Measurements from ENCODE around the gene MMP13. TPM values are rescaled to one million over a fixed set of nuclear protein-coding genes. Genes with fewer than 3 reads are reported as not detected.
"Not testable (repeated sequence)": the region's sequence is repeated elsewhere in the genome, so short reads cannot be mapped to it uniquely, and the experiment has no call there.

MMP13 gene
- 0.12 TPM in 1 of 2 replicates, not detected in the other for total RNA-seq (2014; rRNA removed; shearing (Covaris generic))

- peak; percentile 13 for DNase-seq (ENCODE audit: low read depth)
Observed at GRCh38 chr11:102955624-102956023, at the start of gene MMP13. Gene MMP13 (minus strand): TSS chr11:102955732. CDS start chr11:102955705, 27 bp downstream.

DNA sequence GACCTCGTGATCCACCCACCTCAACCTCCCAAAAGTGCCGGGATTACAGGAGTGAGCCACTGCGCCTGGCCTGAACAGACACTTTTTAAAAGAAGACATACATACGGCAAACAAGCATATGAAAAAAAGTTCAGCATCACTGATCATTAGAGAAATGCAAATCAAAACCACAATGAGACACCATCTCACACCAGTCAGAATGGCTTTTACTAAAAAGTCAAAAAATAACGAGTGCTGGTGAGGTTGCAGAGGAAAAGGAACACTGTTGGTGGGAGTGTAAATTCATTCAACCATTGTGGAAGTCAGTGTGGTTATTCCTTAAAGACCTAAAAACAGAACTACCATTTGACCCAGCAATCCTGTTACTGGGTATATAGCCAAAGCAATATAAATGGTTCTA, 48.7 kb upstream of the MMP13 start:
- DNase-seq (ENCODE audit: low read depth) = not testable (repeated sequence)

DNA sequence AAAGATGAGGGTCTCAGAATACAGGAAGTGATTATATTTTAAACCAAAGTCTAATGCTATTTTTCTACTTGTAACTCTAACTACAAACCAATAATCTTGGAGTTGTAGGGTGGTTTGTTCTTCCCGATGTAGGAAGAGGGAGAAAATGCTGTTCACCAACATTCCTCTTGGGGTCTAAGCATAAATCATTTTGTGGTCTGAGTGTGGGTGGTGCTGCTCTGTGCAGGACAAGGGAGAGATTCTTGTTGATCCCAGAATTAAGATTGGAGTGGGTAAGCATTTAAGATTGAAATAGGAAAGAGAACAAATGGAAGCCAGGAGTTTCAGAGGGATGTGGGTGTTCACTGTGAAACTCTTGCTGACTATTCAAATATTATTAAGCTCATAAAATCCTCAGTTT, 38.6 kb upstream of the MMP13 start:
- peak; percentile 54 for DNase-seq (ENCODE audit: low read depth)

DNA sequence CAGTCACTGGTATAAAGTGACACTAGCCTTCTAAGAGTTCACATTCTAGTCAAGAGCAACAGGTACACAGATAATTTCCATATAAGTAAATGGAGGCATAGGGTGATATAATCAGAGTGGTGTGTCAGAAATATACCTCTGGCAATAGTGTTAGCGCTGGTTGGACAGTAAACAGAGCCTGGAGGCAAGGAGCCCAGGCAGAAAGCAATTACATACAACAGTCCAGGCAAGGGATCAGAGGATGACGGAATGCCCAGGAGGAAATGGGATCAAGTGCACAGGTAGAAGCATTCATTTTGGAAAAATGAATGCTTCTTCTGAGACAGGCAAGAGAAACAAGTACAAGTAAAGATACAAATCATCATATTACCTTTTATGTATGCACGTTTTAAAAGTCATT, 36.2 kb upstream of the MMP13 start:
- no peak for DNase-seq (ENCODE audit: low read depth)

DNA sequence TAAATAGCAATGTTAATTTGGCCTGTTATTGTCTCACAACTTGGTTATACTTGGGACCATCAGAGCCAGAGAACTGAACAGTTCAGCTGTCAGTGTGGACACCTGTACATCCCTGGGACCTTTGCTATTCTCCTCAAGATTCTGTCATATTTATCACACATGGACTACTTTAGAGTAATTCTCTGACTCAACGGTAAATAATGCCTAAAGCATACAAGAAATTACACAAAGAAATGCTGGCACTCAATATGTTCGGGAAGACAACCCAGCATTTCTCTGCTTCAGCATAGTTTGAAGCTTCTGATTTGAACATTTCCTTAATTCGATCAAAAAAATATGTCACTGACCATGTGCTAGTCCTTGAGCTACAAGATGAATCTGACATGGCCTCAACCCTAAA, 34.6 kb upstream of the MMP13 start:
- no peak for DNase-seq (ENCODE audit: low read depth)

GRCh38 chr11:102989379-102990047, 34.0 kb upstream of the MMP13 start:
- peak; percentile 64 for DNase-seq (ENCODE audit: low read depth)

GRCh38 chr11:102986815-102987214, 31.3 kb upstream of the MMP13 start:
- DNase-seq (ENCODE audit: low read depth) = peak; percentile 75

DNA sequence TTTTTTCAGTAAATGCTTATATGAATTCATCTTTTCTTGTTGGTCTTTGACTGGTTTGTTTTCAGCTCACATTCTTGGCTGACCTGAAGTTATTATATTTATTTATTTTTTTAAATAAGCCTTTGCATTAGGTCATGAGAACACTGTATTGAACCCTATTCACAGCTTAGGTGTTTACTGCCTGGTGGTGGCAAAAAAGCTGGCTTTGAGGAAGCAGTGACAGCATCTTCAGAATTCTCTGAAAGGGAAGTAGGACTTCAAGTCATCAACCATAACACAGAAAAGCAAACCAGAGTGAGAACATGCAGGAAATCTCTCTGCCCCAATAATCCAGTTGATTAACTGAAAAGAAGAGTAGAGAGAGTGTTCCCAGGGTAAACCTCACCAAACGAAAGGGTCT, 30.3 kb upstream of the MMP13 start:
- no peak for DNase-seq (ENCODE audit: low read depth)

DNA sequence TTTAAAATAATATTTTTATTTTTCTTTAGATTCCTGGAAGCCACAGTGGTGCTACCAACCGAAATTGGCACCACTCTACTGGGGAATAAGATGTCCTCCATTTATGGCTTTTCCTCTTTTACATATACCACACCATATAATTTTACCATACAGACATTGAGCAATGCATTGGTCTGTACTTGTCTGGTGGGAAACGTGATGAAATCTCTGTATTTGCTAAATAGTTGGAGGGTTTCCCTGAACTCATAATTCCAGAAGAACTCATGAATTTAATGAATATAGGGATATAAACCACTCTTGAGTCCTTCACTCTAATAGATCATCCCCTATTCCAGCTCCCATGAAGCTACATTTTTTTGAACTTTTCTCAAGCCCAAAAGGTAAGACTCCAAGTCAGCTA, 28.0 kb upstream of the MMP13 start:
- no peak for DNase-seq (ENCODE audit: low read depth)

DNA sequence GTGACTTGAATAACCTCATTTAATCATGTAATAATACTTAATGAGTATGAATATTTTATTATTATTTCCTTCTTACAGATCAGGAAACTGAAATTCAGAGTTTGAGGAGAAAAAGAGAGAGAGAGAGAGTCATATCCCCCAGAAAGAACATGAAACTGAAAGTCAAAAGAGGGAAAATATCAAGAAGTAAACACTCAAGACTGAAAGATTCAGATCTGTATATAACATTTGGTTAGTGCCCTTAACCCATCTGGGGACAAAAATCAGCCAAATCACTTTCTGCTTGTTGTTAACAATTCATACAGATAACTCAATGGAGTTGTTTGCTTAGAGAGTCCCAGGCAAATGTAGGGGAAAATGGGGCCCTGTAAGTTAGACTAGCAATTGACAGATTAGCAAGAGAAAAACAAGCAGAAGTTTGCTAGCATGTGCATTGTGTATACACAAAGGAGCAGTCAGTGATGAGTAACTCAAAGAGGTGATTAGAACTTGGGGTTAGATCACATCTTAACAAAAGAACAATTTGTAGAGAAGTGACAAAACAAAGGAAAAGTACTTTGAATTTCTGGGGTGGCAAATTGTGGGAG, 25.9 kb upstream of the MMP13 start:
- DNase-seq (ENCODE audit: low read depth) = no peak

GRCh38 chr11:102974552-102975280, 19.2 kb upstream of the MMP13 start:
- peak; percentile 63 for DNase-seq (ENCODE audit: low read depth)

GRCh38 chr11:102973698-102974097, 18.2 kb upstream of the MMP13 start:
- DNase-seq (ENCODE audit: low read depth) = not testable (repeated sequence)

- no peak for DNase-seq (ENCODE audit: low read depth)
Observed at GRCh38 chr11:102972853-102973252, 17.3 kb upstream of the MMP13 start.

- DNase-seq (ENCODE audit: low read depth) = peak; percentile 13
Observed at GRCh38 chr11:102971766-102972165, 16.2 kb upstream of the MMP13 start.

DNA sequence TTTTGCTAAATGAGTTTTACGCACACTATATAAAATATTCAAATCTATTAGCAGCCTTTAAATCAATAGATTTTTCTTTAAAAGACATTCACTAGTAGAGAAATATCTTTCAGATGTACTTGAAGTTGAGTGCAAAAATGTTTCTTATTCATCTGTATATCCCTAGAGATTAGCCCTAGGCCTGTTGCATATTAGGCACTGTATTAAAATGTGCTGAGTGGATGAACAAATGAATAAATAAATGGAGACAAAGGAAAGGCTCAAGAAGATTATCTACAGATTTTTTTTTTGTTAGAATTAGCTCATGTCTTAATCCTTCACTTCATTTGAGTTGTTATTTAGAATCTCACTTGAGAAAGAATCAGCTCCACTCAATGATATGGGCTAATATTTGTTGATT, 12.0 kb upstream of the MMP13 start:
- DNase-seq (ENCODE audit: low read depth) = no peak

- no peak for DNase-seq (ENCODE audit: low read depth)
Observed at GRCh38 chr11:102966011-102966410, 10.5 kb upstream of the MMP13 start.

- DNase-seq (ENCODE audit: low read depth) = no peak
Observed at GRCh38 chr11:102964867-102965266, 9.3 kb upstream of the MMP13 start.

DNA sequence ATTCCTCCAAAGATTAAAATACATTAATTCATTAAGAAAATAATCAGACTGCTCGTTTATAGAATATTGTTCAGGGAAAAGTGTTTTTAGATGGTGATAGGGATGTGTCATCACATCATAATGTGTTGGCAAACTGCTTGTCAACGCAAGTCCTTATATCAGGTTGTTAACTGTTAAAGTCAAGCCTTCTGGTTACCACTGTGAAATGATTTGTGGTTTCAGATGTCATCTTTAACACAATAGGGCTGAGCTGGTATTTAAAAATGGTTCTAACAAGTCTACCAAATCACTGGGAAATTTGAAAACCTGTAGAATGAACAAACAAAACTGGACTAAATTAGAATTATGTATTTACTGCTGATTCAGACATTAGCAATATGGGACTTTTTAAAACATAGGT, 2.4 kb upstream of the MMP13 start:
- DNase-seq (ENCODE audit: low read depth) = peak; percentile 7

GRCh38 chr11:102950622-102951081, 4.9 kb downstream of the MMP13 start:
- no peak for DNase-seq (ENCODE audit: low read depth)

DNA sequence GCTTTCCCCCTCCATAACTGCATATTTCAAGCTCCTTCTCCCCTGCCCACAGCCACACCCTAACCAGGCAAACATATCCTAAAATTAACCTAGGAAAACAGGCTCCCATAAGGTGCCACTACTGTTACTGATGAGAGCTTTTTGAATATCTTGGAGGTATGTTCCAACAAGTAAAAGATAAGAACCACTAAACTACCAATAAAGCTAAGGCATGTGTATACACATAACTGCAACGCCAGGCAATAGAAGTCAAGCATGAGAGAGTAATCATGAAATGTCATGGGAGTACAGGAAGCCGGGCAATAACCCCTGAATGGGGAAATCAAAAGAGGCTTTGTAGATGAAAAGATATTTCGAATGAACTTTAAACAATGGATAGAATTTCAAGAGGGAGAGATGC, 9.3 kb downstream of the MMP13 start:
- DNase-seq (ENCODE audit: low read depth) = no peak

DNA sequence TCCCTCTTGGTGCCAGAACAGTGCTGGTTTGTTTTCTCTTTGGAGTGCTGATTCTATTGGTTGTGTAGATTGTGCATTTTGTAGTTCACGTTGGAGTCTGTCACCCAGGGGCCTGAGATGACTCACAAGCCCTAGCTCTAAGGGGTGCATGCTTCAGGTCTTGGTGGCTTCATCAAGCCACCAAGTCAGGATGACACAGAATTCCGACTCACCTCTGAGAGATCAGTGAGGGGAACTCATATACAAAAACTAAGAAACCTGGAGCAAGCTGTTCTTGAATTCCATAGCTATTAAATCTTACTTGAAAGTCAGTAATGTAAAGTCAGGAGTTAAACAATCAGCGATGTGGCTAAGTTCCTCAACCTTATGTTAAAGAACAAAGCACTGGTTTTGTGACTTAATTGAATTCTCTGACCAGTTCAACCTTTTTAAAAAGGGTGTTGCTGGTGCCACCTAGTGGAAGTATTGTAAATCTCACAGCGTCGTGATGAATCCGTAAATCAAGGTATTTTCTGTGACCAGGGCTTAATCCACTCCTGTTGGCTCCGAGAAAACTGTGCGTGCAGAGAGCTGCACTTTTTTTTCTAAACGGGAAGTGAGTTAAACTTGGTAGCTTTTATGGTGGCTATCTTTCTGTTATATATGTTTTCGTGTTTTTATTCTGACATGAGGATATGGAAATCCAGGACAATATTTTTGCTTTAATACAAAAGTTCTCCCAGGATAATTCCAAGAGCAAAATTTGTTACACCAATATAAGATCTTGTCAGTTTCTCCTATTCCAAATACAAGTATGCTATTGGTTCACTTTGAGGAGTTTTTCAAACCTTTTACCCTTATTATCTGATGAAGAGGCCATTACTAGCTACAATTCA, 14.6 kb downstream of the MMP13 start:
- DNase-seq (ENCODE audit: low read depth) = peak; percentile 71

All from RPMI7951 (cell line).